NT2/D1 (cell line): ENCODE data around the gene TRPM2.

Source experiments
- DNase-seq: peaks from one replicate; pipeline ENCODE4 v3.0.0-alpha.2; 2011; ENCODE audit warnings: low read depth, low spot score
- H3K27me3 ChIP-seq: 2 replicates; pipeline ENCODE4 v1.6.0; 2011; ENCODE audit warnings: mild to moderate bottlenecking; ENCODE audit not compliant: insufficient read length, insufficient read depth
- H3K36me3 ChIP-seq: 2 replicates; pipeline ENCODE4 v1.6.1; 2011; ENCODE audit warnings: mild to moderate bottlenecking, low read length, mixed read lengths; ENCODE audit not compliant: insufficient read depth, insufficient read length
- H3K4me1 ChIP-seq: 2 replicates; pipeline ENCODE4 v1.5.1; 2011; ENCODE audit not compliant: insufficient read depth, insufficient read length
- H3K4me3 ChIP-seq: 2 replicates; pipeline ENCODE4 v1.5.1; 2011; ENCODE audit warnings: low read depth; ENCODE audit not compliant: insufficient read length
- H3K9ac ChIP-seq: 2 replicates; pipeline ENCODE4 v1.6.0; 2011; ENCODE audit warnings: low read depth; ENCODE audit not compliant: insufficient read length
- H3K9me3 ChIP-seq: 2 replicates; pipeline ENCODE4 v1.5.1; 2011; ENCODE audit warnings: mild to moderate bottlenecking, low read length; ENCODE audit not compliant: insufficient read depth
- SUZ12 ChIP-seq: IDR thresholded peaks from 2 replicates; pipeline ENCODE4 v1.6.1; 2011; ENCODE audit not compliant: insufficient read length, insufficient read depth; ENCODE audit errors: extremely low read depth
- YY1 ChIP-seq: IDR thresholded peaks from 2 replicates; pipeline ENCODE4 v1.6.1; 2011; ENCODE audit not compliant: insufficient read length, insufficient read depth
- ZNF274 ChIP-seq: IDR thresholded peaks from 2 replicates; pipeline ENCODE4 v1.6.1; 2011; ENCODE audit warnings: mild to moderate bottlenecking, low read depth, low read length

TRPM2 gene

GRCh38 chr21:44458971-44459711, 105.7 kb downstream of the TRPM2 start:
- TF ChIP-seq SUZ12 (no peak), YY1 (no peak), ZNF274 (no peak)
- Histone ChIP-seq H3K4me3 (no peak overlapping the region), H3K4me1 (peaks cover 29% of the 10 kb centered on the region), H3K36me3 (peaks cover 20% of the 10 kb centered on the region), H3K9me3 (no peaks in the 10 kb centered on the region), H3K9ac (no peak overlapping the region), H3K27me3 (peaks cover 20% of the 10 kb centered on the region)
- no peak for DNase-seq

DNA sequence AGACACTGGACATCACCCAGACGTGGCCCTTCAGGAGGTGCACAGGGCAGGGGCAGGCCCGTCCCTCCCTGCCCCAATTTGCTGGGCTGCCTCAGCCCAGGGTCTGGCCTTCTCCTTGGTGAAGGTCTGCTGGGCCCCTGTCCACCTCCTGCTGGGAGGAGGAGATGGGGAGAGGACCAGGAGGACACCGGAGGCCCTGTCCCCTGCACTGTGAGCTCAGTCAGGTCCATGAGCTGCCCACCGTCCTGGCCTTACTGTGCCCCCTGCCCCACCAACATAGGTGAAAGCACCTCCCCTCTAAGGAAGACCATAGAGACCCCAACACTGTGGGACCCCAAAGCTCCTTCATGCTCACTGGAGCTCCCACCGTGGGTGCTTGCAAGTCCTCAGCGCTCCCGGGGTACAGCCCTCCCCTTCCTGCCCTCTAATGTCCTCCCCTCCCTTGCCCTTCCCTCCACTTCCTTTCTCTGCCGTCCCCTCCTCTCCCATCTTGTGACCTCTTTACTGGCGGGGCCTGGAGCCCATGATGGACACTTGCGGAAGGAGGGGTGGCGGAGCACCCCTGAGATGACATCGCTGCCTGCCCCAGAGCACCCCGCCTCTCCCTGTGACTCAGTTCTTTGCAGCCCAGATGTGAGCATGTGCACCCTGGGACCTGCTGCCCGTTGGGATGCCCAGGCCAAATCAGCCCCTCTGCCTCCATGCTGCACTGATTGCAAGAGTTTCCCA, 106.5 kb downstream of the TRPM2 start:
- Histone ChIP-seq H3K27me3 (peaks cover 13% of the 10 kb centered on the region), H3K9ac (no peak overlapping the region), H3K4me1 (peaks cover 25% of the 10 kb centered on the region), H3K36me3 (peaks cover 20% of the 10 kb centered on the region), H3K4me3 (no peak overlapping the region), H3K9me3 (no peaks in the 10 kb centered on the region)
- no peak for DNase-seq
- no peak for TF ChIP-seq YY1

DNA sequence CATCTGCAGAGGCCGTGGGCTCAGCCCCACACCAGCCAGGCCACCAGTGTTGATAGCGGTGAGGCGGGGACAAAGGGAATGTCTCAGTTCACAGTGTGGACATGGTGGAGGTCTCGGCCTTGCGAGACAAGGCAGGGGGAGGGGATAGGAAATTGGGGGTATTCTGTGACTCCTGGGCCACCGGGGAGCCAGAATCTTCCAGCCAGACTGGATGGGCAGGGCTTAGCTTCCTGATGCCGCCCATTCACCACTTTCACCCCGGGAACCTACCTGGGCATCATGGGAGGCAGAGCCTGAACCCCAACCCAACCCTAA, 107.0 kb downstream of the TRPM2 start:
- Histone ChIP-seq H3K4me1 (peaks cover 25% of the 10 kb centered on the region), H3K4me3 (no peak overlapping the region), H3K36me3 (peaks cover 20% of the 10 kb centered on the region), H3K9me3 (no peaks in the 10 kb centered on the region), H3K27me3 (peaks cover 13% of the 10 kb centered on the region), H3K9ac (no peak overlapping the region)
- no peak for TF ChIP-seq YY1
- no peak for TF ChIP-seq ZNF274
- TF ChIP-seq SUZ12, result no peak
- DNase-seq, result no peak

DNA sequence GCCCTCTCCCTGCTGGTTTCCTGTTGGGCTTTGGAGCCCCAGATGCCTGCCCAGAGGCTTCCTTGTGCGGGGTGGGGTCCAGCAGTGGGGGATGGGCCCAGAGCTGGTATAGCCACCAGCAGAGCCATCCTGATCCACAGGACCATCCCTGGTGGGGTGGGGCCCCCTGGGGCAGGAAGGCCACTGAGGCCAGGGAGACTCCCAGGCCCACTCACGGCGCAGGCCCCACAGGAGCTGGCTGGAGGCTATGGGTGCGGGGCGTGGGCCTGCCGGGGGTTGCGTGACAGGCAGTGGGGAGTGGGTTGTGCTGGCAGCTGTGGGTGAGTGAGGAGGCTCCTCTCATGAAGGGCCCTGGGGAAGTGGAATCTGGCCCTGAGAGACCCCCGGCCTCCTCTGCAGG, 107.6 kb downstream of the TRPM2 start:
- H3K27me3 ChIP-seq, result peaks cover 10% of the 10 kb centered on the region

GRCh38 chr21:44461464-44462001, 108.1 kb downstream of the TRPM2 start:
- no peak for TF ChIP-seq YY1
- no peak for TF ChIP-seq SUZ12
- TF ChIP-seq ZNF274, result no peak
- Histone ChIP-seq H3K4me3 (no peak overlapping the region), H3K36me3 (peaks cover 20% of the 10 kb centered on the region), H3K4me1 (peaks cover 18% of the 10 kb centered on the region), H3K9me3 (no peaks in the 10 kb centered on the region), H3K9ac (no peak overlapping the region), H3K27me3 (peaks cover 4% of the 10 kb centered on the region)
- DNase-seq, result no peak

More for the DNA sequence above, 107.6 kb downstream of the TRPM2 start:
- no peak for DNase-seq
- no peak overlapping the region for H3K4me3 ChIP-seq
- peaks cover 20% of the 10 kb centered on the region for H3K36me3 ChIP-seq
- peaks cover 23% of the 10 kb centered on the region for H3K4me1 ChIP-seq
- H3K9ac ChIP-seq, result no peak overlapping the region
- H3K9me3 ChIP-seq, result no peaks in the 10 kb centered on the region
- TF ChIP-seq YY1, result no peak

DNA sequence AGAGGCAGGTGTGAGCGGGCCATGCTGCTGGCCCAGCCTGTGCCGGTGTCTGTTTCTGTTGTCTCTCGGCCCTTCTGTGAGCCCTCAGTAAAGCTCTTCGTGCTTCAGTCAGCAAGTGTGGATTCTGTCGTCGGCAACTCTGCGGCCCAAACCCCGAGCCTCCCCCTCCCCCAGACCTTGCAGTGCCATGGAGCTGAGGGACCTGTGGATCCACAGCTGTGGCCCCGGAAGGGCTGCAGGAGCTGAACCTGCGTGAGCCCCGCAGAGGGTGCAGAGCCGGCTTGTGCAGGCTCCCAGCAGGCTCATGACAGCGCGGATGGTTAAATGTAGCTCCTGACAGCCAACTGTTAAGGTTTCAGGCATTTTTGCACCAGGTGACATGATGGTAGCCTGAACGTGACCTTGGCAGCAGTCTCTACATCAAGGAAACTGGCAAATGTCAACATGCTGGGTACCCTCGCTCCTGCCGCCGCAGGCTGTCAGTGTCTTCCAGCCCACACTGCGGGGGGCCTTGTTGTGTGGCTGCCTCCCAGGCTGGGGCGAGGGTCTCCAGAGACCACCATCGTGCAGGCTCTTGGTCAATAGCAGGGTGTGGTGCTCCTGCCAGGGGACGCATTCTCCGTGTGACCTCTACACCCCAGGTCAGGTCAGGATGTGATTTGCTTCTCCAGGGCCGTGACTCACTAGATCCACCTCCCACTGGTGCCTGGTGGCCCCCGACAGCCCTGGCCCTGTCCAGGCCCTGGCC, 108.8 kb downstream of the TRPM2 start:
- Histone ChIP-seq H3K27me3 (no peaks in the 10 kb centered on the region), H3K36me3 (peaks cover 13% of the 10 kb centered on the region), H3K9ac (peak overlapping the region; percentile 12), H3K4me1 (peaks cover 18% of the 10 kb centered on the region), H3K9me3 (no peaks in the 10 kb centered on the region), H3K4me3 (no peak overlapping the region)
- TF ChIP-seq YY1 (no peak), ZNF274 (no peak), SUZ12 (no peak)
- no peak for DNase-seq

DNA sequence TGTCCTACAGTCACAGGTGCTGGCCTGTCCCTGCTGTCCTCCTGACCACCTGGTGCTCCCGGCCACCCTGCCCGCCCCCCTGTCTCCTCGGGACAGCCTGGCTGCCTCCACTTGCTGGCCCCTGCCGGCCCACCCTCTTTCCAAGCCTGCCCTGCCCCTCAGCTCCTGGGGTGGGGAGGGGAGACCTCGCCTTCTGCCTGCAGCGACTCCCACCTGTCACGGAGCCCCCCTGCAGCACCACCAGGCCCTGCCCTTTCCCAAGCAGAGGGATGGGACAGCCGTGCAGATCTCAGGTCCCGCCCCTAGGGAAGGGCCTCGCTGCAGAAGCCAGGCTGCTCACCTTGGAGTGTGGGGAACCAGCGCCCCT, 109.4 kb downstream of the TRPM2 start:
- no peak for DNase-seq
- Histone ChIP-seq H3K4me1 (peaks cover 18% of the 10 kb centered on the region), H3K4me3 (no peak overlapping the region), H3K36me3 (peaks cover 7% of the 10 kb centered on the region), H3K27me3 (no peaks in the 10 kb centered on the region), H3K9me3 (no peaks in the 10 kb centered on the region), H3K9ac (no peak overlapping the region)
- TF ChIP-seq SUZ12, result no peak
- TF ChIP-seq ZNF274, result no peak
- TF ChIP-seq YY1, result no peak
